GM23338 (cell line): ENCODE results near the gene SEMA6D. TPM values are rescaled to one million over a fixed set of nuclear protein-coding genes. Genes with fewer than 3 reads are reported as not detected.

Source experiments
- ATAC-seq: fragments of 200-7000 bp; cut with Tn5 transposase; 3 replicates; pipeline ENCODE4 v1.9.1; 2020
- DNase-seq: peaks from one replicate; pipeline ENCODE4 v3.0.0-alpha.2; 2015; ENCODE audit warnings: low spot score
- H2AFZ ChIP-seq: fragments of 200-600 bp; sonication (generic); 2 replicates; pipeline ENCODE4 v1.8.0; 2016; ENCODE audit warnings: antibody characterized with exemption, mild to moderate bottlenecking, moderate library complexity
- H3F3A ChIP-seq: fragments of 200-600 bp; sonication (generic); replicated peaks from 2 replicates; pipeline ENCODE4 v1.8.0; 2017; ENCODE audit warnings: antibody characterized with exemption, mixed run types, low read depth
- H3K27ac ChIP-seq: fragments of 200-600 bp; sonication (generic); 2 replicates; pipeline ENCODE4 v1.6.1; 2016; ENCODE audit warnings: low read depth
- H3K27me3 ChIP-seq: fragments of 200-600 bp; sonication (generic); 2 replicates; pipeline ENCODE4 v1.8.0; 2016; ENCODE audit warnings: mild to moderate bottlenecking, mixed run types, moderate library complexity; ENCODE audit not compliant: insufficient read depth
- H3K36me3 ChIP-seq: fragments of 200-600 bp; sonication (generic); 2 replicates; pipeline ENCODE4 v1.8.0; 2016; ENCODE audit warnings: mild to moderate bottlenecking; ENCODE audit not compliant: insufficient read depth
- H3K4me1 ChIP-seq: fragments of 200-600 bp; sonication (generic); 2 replicates; pipeline ENCODE4 v1.8.0; 2016; ENCODE audit warnings: mild to moderate bottlenecking, moderate library complexity; ENCODE audit not compliant: insufficient read depth
- H3K4me2 ChIP-seq: fragments of 200-600 bp; sonication (generic); 2 replicates; pipeline ENCODE4 v1.7.1; 2017; ENCODE audit warnings: mixed run types
- H3K4me3 ChIP-seq: fragments of 200-600 bp; sonication (generic); 2 replicates; pipeline ENCODE4 v1.6.1; 2016; ENCODE audit warnings: mixed run types
- H3K79me2 ChIP-seq: fragments of 200-600 bp; sonication (generic); replicated peaks from 2 replicates; pipeline ENCODE4 v1.8.0; 2017; ENCODE audit warnings: mild to moderate bottlenecking; ENCODE audit not compliant: insufficient read depth
- H3K9me2 ChIP-seq: fragments of 200-600 bp; sonication (generic); 2 replicates; pipeline ENCODE4 v1.8.0; 2017; ENCODE audit not compliant: insufficient read depth
- H4K20me1 ChIP-seq: fragments of 200-600 bp; sonication (generic); replicated peaks from 2 replicates; pipeline ENCODE4 v1.8.0; 2017; ENCODE audit warnings: mild to moderate bottlenecking; ENCODE audit not compliant: insufficient read depth
- H3K27ac Mint-ChIP-seq: 2 replicates; pipeline ENCODE4 v1.8.0; 2020; ENCODE audit warnings: inconsistent platforms, mild to moderate bottlenecking, moderate library complexity, mixed read lengths
- H3K27me3 Mint-ChIP-seq: 3 replicates; pipeline ENCODE4 v1.8.0; 2022; ENCODE audit warnings: low read depth, mild to moderate bottlenecking, moderate library complexity, mixed read lengths, inconsistent platforms; ENCODE audit not compliant: insufficient read depth, poor library complexity
- H3K36me3 Mint-ChIP-seq: 3 replicates; pipeline ENCODE4 v1.8.0; 2021; ENCODE audit warnings: low read depth, mild to moderate bottlenecking, inconsistent platforms, moderate library complexity, mixed read lengths
- H3K4me1 Mint-ChIP-seq: 3 replicates; pipeline ENCODE4 v1.8.0; 2020; ENCODE audit warnings: mild to moderate bottlenecking, inconsistent platforms, mixed read lengths
- H3K4me3 Mint-ChIP-seq: 3 replicates; pipeline ENCODE4 v1.8.0; 2021; ENCODE audit warnings: moderate library complexity, mild to moderate bottlenecking, inconsistent platforms, mixed read lengths
- H3K9me3 Mint-ChIP-seq: 3 replicates; pipeline ENCODE4 v1.8.0; 2020; ENCODE audit warnings: moderate library complexity, mild to moderate bottlenecking, inconsistent platforms, mixed read lengths
- CREB1 ChIP-seq: fragments of 250-450 bp; sonication (Bioruptor Pico); IDR thresholded peaks from 2 replicates; pipeline ENCODE4 v1.5.0; 2020; ENCODE audit warnings: low read depth, mild to moderate bottlenecking, moderate library complexity
- EZH2phosphoT487 ChIP-seq: fragments of 200-600 bp; sonication (generic); IDR thresholded peaks from one replicate; pipeline ENCODE4 v1.8.1; 2018; ENCODE audit warnings: antibody characterized with exemption; ENCODE audit not compliant: unreplicated experiment
- NANOG ChIP-seq: IDR thresholded peaks from 2 replicates; pipeline ENCODE4 v1.6.1; 2016; ENCODE audit warnings: antibody characterized with exemption, borderline replicate concordance
- STAT1 ChIP-seq: IDR thresholded peaks from one replicate; pipeline ENCODE4 v1.6.1; 2016; ENCODE audit warnings: antibody characterized with exemption; ENCODE audit not compliant: unreplicated experiment
- ZNF114 ChIP-seq: fragments of 250-450 bp; sonication (Bioruptor Pico); IDR thresholded peaks from 2 replicates; pipeline ENCODE4 v1.5.0; 2020; ENCODE audit warnings: mild to moderate bottlenecking, moderate library complexity
- ZNF331 ChIP-seq: fragments of 250-450 bp; sonication (Bioruptor Pico); IDR thresholded peaks from 2 replicates; pipeline ENCODE4 v1.5.0; 2020; ENCODE audit warnings: low read depth, mild to moderate bottlenecking, moderate library complexity
- polyA plus RNA-seq: library from polyadenylated mRNA; unstranded; fragments of >200 nt; fragmentation: Nextera tagmentation; extraction: Ambion mirVana; gene quantifications from 2 replicates; pipeline ENCODE4 v1.2.1, GENCODE V29; 2016
- total RNA-seq: library from RNA; depleted of rRNA; stranded (reverse); fragments of >200 nt; shearing (Covaris generic); gene quantifications from 2 replicates; pipeline ENCODE4 v1.2.3, GENCODE V29; 2014
- TF ChIP-seq, protein P1 (sequence below): IDR thresholded peaks from one replicate; pipeline ENCODE4 v1.6.1; 2018; ENCODE audit warnings: antibody characterized with exemption; ENCODE audit not compliant: unreplicated experiment
- TF ChIP-seq, protein P2 (sequence below), 2 experiments: fragments of 200-600 bp in 1 of 2; sonication (generic) in 1 of 2; conservative IDR thresholded peaks; 2 replicates each; pipeline versions ENCODE4 v1.5.1 to v1.6.1; 2016 to 2017; ENCODE audit warnings: antibody characterized with exemption in 2 of 2, low read depth in 2 of 2, mild to moderate bottlenecking in 2 of 2, moderate library complexity in 1 of 2
- TF ChIP-seq, protein P3 (sequence below): IDR thresholded peaks from 2 replicates; pipeline ENCODE4 v1.6.1; 2016; ENCODE audit warnings: antibody characterized with exemption

Gene SEMA6D
- total and polyA plus RNA-seq, 2 experiments from 2014 or later = 0.37 to 0.97 TPM

DNA sequence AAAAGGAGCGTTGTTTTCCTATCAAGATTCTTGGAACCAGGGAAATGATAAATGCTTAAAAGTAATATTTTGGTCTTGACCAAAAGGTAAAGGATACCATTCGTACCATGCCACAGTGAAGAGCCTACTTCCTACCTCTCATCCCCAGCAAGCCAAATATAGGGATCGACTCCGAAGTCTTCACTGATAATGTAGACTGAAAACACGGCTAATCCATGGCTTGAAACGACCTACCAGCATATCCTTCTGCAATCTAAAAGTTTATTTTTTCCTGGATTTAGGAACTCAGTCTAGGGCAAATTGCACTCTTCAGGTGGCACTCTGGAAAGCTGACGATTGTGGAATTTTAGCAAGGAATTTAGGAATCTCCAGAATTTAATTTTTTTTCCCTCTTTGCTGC lies 1.9 kb upstream of the SEMA6D start (continued):
- TF ChIP-seq, protein P1, sequence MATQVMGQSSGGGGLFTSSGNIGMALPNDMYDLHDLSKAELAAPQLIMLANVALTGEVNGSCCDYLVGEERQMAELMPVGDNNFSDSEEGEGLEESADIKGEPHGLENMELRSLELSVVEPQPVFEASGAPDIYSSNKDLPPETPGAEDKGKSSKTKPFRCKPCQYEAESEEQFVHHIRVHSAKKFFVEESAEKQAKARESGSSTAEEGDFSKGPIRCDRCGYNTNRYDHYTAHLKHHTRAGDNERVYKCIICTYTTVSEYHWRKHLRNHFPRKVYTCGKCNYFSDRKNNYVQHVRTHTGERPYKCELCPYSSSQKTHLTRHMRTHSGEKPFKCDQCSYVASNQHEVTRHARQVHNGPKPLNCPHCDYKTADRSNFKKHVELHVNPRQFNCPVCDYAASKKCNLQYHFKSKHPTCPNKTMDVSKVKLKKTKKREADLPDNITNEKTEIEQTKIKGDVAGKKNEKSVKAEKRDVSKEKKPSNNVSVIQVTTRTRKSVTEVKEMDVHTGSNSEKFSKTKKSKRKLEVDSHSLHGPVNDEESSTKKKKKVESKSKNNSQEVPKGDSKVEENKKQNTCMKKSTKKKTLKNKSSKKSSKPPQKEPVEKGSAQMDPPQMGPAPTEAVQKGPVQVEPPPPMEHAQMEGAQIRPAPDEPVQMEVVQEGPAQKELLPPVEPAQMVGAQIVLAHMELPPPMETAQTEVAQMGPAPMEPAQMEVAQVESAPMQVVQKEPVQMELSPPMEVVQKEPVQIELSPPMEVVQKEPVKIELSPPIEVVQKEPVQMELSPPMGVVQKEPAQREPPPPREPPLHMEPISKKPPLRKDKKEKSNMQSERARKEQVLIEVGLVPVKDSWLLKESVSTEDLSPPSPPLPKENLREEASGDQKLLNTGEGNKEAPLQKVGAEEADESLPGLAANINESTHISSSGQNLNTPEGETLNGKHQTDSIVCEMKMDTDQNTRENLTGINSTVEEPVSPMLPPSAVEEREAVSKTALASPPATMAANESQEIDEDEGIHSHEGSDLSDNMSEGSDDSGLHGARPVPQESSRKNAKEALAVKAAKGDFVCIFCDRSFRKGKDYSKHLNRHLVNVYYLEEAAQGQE = no peak

DNA sequence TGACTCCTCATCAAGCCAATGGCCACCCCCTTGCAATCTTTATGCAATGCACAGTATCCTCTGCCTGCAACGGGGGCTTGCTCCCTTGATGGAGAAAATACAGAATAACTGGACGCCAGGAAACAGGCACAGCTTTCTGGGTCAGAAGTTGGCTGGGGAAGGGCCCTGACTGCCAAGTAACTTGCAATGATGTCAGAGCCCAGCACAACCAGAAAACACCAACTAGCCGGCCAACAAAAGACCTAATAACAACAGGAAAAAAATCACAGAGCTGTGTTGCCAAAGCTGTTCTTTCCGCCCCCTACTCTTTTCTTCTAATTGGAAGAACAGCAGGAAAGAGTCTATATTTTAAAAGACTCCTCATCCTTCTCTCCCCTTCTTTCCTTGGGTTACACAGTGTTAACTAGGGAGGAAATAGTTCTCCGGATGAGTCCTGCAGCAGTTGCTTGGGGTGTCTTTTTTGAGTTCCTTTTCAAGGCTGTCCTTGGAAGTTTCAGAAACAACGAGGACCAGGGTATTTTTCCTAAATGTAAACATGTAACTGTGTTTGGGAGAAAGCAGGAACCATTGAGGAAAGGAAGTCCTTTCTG lies 1.4 kb upstream of the SEMA6D start:
- Mint-ChIP-seq H3K27me3 (peaks cover 36% of the 10 kb centered on the region), H3K27ac (no peak overlapping the region), H3K36me3 (no peaks in the 10 kb centered on the region), H3K4me1 (peaks cover 38% of the 10 kb centered on the region), H3K9me3 (no peaks in the 10 kb centered on the region), H3K4me3 (peak overlapping the region; percentile 87; the same call in 2 of the 3 replicates)
- Histone ChIP-seq H4K20me1 (0 out of 2 replicates have a peak, but pooled peaks cover 4% of the 10 kb centered on the region), H2AFZ (peak overlapping the region; percentile 19), H3K36me3 (no peaks in the 10 kb centered on the region), H3K4me1 (peaks cover 44% of the 10 kb centered on the region), H3K4me3 (peak overlapping the region; percentile 80), H3K27ac (no peak overlapping the region), H3K27me3 (peaks cover 50% of the 10 kb centered on the region), H3K4me2 (peak overlapping the region; percentile 94), H3K79me2 (no peaks in the 10 kb centered on the region), H3F3A (no peaks in the 10 kb centered on the region), H3K9me2 (no peaks in the 10 kb centered on the region)
- no peak for ATAC-seq
- DNase-seq = no peak
- no peak for TF ChIP-seq ZNF114 (CRISPR knock-in tag)
- TF ChIP-seq ZNF331 (CRISPR knock-in tag) = no peak
- TF ChIP-seq, protein P2, sequence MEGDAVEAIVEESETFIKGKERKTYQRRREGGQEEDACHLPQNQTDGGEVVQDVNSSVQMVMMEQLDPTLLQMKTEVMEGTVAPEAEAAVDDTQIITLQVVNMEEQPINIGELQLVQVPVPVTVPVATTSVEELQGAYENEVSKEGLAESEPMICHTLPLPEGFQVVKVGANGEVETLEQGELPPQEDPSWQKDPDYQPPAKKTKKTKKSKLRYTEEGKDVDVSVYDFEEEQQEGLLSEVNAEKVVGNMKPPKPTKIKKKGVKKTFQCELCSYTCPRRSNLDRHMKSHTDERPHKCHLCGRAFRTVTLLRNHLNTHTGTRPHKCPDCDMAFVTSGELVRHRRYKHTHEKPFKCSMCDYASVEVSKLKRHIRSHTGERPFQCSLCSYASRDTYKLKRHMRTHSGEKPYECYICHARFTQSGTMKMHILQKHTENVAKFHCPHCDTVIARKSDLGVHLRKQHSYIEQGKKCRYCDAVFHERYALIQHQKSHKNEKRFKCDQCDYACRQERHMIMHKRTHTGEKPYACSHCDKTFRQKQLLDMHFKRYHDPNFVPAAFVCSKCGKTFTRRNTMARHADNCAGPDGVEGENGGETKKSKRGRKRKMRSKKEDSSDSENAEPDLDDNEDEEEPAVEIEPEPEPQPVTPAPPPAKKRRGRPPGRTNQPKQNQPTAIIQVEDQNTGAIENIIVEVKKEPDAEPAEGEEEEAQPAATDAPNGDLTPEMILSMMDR (conservative IDR thresholded peaks at IDR 0.05; ENCODE audit: low read depth in 2 of 2) = no peak
- TF ChIP-seq STAT1 = no peak
- TF ChIP-seq, protein P1 = no peak
- no peak for TF ChIP-seq EZH2phosphoT487
- TF ChIP-seq, protein P3, sequence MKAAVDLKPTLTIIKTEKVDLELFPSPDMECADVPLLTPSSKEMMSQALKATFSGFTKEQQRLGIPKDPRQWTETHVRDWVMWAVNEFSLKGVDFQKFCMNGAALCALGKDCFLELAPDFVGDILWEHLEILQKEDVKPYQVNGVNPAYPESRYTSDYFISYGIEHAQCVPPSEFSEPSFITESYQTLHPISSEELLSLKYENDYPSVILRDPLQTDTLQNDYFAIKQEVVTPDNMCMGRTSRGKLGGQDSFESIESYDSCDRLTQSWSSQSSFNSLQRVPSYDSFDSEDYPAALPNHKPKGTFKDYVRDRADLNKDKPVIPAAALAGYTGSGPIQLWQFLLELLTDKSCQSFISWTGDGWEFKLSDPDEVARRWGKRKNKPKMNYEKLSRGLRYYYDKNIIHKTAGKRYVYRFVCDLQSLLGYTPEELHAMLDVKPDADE = no peak
- no peak for TF ChIP-seq CREB1 (CRISPR knock-in tag)
- no peak for TF ChIP-seq NANOG
